ENCODE results near the gene GREB1. TPM values are rescaled to one million over a fixed set of nuclear protein-coding genes. Genes with fewer than 3 reads are reported as not detected.

Gene GREB1
- total and polyA plus RNA-seq, 2 experiments from 2014 or later = 12.0 to 35.0 TPM

- no peaks in the 10 kb centered on the region for H4K20me1 ChIP-seq (replicated peaks; ENCODE audit: insufficient read depth)
- no peak overlapping the region for H3K4me3 Mint-ChIP-seq
- H3K79me2 ChIP-seq (replicated peaks; ENCODE audit: insufficient read depth) = no peaks in the 10 kb centered on the region; the same call in 1 of the 2 replicates
- H3K4me1 ChIP-seq (ENCODE audit: insufficient read depth) = 0 out of 2 replicates have a peak, but pooled peaks cover 5% of the 10 kb centered on the region
- no peak for TF ChIP-seq ZNF462 (CRISPR knock-in tag; IDR thresholded peaks at IDR 0.05)
- TF ChIP-seq ZNF331 (CRISPR knock-in tag; IDR thresholded peaks at IDR 0.05; ENCODE audit: low read depth) = no peak
- TF ChIP-seq NANOG (IDR thresholded peaks at IDR 0.05; ENCODE audit: borderline replicate concordance) = no peak
- no peak for TF ChIP-seq ZNF114 (CRISPR knock-in tag; IDR thresholded peaks at IDR 0.05)
- no peak for TF ChIP-seq CTCF (conservative IDR thresholded peaks at IDR 0.05; ENCODE audit: low read depth in 2 of 2)
- TF ChIP-seq JUNB (IDR thresholded peaks at IDR 0.05; ENCODE audit: unreplicated experiment) = no peak
- no peak for TF ChIP-seq EZH2 (IDR thresholded peaks at IDR 0.05; ENCODE audit: low read depth, unreplicated experiment)
- TF ChIP-seq ETS1 (IDR thresholded peaks at IDR 0.05) = no peak
- no peak for TF ChIP-seq REST (IDR thresholded peaks at IDR 0.05; ENCODE audit: unreplicated experiment)
- TF ChIP-seq EZH2phosphoT487 (IDR thresholded peaks at IDR 0.05; ENCODE audit: unreplicated experiment) = no peak
- TF ChIP-seq CREB1 (CRISPR knock-in tag; IDR thresholded peaks at IDR 0.05; ENCODE audit: low read depth) = no peak
- no peak for TF ChIP-seq STAT1 (IDR thresholded peaks at IDR 0.05; ENCODE audit: unreplicated experiment)
- TF ChIP-seq POLR2AphosphoS5 (IDR thresholded peaks at IDR 0.05; ENCODE audit: low read depth) = no peak
- H3K27ac Mint-ChIP-seq = no peak overlapping the region
- DNase-seq (ENCODE audit: low spot score) (no peak), ATAC-seq (no peak)
- H3K4me1 Mint-ChIP-seq = peaks cover 12% of the 10 kb centered on the region; the same call in 2 of the 3 replicates
- H3K36me3 Mint-ChIP-seq (ENCODE audit: low read depth) = peaks cover 20% of the 10 kb centered on the region
- no peak overlapping the region for H3K4me2 ChIP-seq
- no peaks in the 10 kb centered on the region; the same call in 2 of the 3 replicates for H3K9me3 Mint-ChIP-seq
- no peaks in the 10 kb centered on the region for H3K9me2 ChIP-seq (ENCODE audit: insufficient read depth)
- no peak overlapping the region for H2AFZ ChIP-seq
- no peaks in the 10 kb centered on the region for H3F3A ChIP-seq (replicated peaks; ENCODE audit: low read depth)
- no peaks in the 10 kb centered on the region for H3K27me3 ChIP-seq (ENCODE audit: insufficient read depth)
- no peak overlapping the region for H3K4me3 ChIP-seq
- H3K27ac ChIP-seq (ENCODE audit: low read depth) = no peak overlapping the region
- peaks cover 7% of the 10 kb centered on the region for H3K27me3 Mint-ChIP-seq (ENCODE audit: insufficient read depth, low read depth, poor library complexity)
- no peaks in the 10 kb centered on the region for H3K36me3 ChIP-seq (ENCODE audit: insufficient read depth)
Observed at GRCh38 chr2:11585071-11585470, 51.2 kb downstream of the GREB1 start.
